Measurements from ENCODE around the gene TPI1.
"Not testable (repeated sequence)": the region's sequence is repeated elsewhere in the genome, so short reads cannot be mapped to it uniquely, and the experiment has no call there.

Gene TPI1

GRCh38 chr12:6847676-6848075 lies 19.7 kb upstream of the TPI1 start:
- no peak for DNase-seq (ENCODE audit: low read depth, low spot score)

- no peak for DNase-seq (ENCODE audit: low read depth, low spot score)
Measured at GRCh38 chr12:6849427-6849826, 17.9 kb upstream of the TPI1 start.

- no peak for DNase-seq (ENCODE audit: low read depth, low spot score)
Measured at GRCh38 chr12:6849976-6850560, 17.3 kb upstream of the TPI1 start.

GRCh38 chr12:6850796-6851152 lies 16.6 kb upstream of the TPI1 start:
- DNase-seq (ENCODE audit: low read depth, low spot score): no peak

- DNase-seq (ENCODE audit: low read depth, low spot score): peak; percentile 95
Measured at GRCh38 chr12:6851153-6851920, 16.0 kb upstream of the TPI1 start, which contains the start of gene CDCA3. Gene CDCA3, minus strand, starts transcription at chr12:6851286. Its CDS starts 334 bp downstream, at chr12:6850952.

GRCh38 chr12:6851921-6852650 lies 15.2 kb upstream of the TPI1 start, which contains the start of gene USP5:
Gene USP5, plus strand, starts transcription at chr12:6852150. Its CDS starts 30 bp downstream, at chr12:6852180.
- peak; percentile 99 for DNase-seq (ENCODE audit: low read depth, low spot score)

- DNase-seq (ENCODE audit: low read depth, low spot score): no peak
Measured at GRCh38 chr12:6852651-6853354, 14.5 kb upstream of the TPI1 start.

- DNase-seq (ENCODE audit: low read depth, low spot score): no peak
Measured at GRCh38 chr12:6853626-6854025, 13.7 kb upstream of the TPI1 start.

- DNase-seq (ENCODE audit: low read depth, low spot score): no peak
Measured at GRCh38 chr12:6854036-6854435, 13.3 kb upstream of the TPI1 start.

- no peak for DNase-seq (ENCODE audit: low read depth, low spot score)
Measured at GRCh38 chr12:6855322-6855721, 12.0 kb upstream of the TPI1 start.

- DNase-seq (ENCODE audit: low read depth, low spot score): no peak
Measured at GRCh38 chr12:6858799-6859198, 8.5 kb upstream of the TPI1 start.

GRCh38 chr12:6860116-6860515 lies 7.2 kb upstream of the TPI1 start:
- DNase-seq (ENCODE audit: low read depth, low spot score): no peak

- DNase-seq (ENCODE audit: low read depth, low spot score): no peak
Measured at GRCh38 chr12:6860942-6861341, 6.4 kb upstream of the TPI1 start.

- no peak for DNase-seq (ENCODE audit: low read depth, low spot score)
Measured at GRCh38 chr12:6861391-6861790, 5.9 kb upstream of the TPI1 start.

GRCh38 chr12:6863033-6863432 lies 4.3 kb upstream of the TPI1 start:
- no peak for DNase-seq (ENCODE audit: low read depth, low spot score)

- DNase-seq (ENCODE audit: low read depth, low spot score): no peak
Measured at GRCh38 chr12:6863586-6864321, 3.6 kb upstream of the TPI1 start.

GRCh38 chr12:6865307-6865706 lies 2.0 kb upstream of the TPI1 start:
- not testable (repeated sequence) for DNase-seq (ENCODE audit: low read depth, low spot score)

GRCh38 chr12:6866163-6866919 lies 990 bp upstream of the TPI1 start:
- no peak for DNase-seq (ENCODE audit: low read depth, low spot score)

- DNase-seq (ENCODE audit: low read depth, low spot score): no peak
Measured at GRCh38 chr12:6866920-6867412, 365 bp upstream of the TPI1 start.
